ENCODE measurements around the gene CERS2. TPM values are rescaled to one million over a fixed set of nuclear protein-coding genes. Genes with fewer than 3 reads are reported as not detected.

Gene CERS2
- total RNA-seq, 2 donors from 2014 or later: 102 to 122 TPM

- DNase-seq (ENCODE audit: low spot score) (no peak), ATAC-seq (ENCODE audit: insufficient number of reproducible peaks, low FRiP score, low read depth) (no peak)
- H3K36me3 ChIP-seq: no peaks in the 10 kb centered on the region
- no peak overlapping the region for H3K4me3 ChIP-seq
- no peaks in the 10 kb centered on the region for H3K9me3 ChIP-seq
- TF ChIP-seq CTCF (IDR thresholded peaks at IDR 0.05): no peak
- no peak overlapping the region for H3K27ac ChIP-seq
- no peaks in the 10 kb centered on the region for H3K27me3 ChIP-seq (replicated peaks; ENCODE audit: insufficient read depth)
- no peaks in the 10 kb centered on the region for H3K4me1 ChIP-seq (ENCODE audit: control insufficient read depth in 1 of 2, low read depth in 2 of 2)
Measured at GRCh38 chr1:150987924-150988323, 13.3 kb upstream of the CERS2 start.

GRCh38 chr1:150985179-150985825 lies 10.7 kb upstream of the CERS2 start:
- DNase-seq (ENCODE audit: low spot score) (no peak), ATAC-seq (ENCODE audit: insufficient number of reproducible peaks, low FRiP score, low read depth) (no peak)
- no peak for TF ChIP-seq CTCF (IDR thresholded peaks at IDR 0.05)
- Histone ChIP-seq H3K4me3 (no peak overlapping the region), H3K36me3 (no peaks in the 10 kb centered on the region), H3K9me3 (no peaks in the 10 kb centered on the region), H3K27me3 (replicated peaks; ENCODE audit: insufficient read depth) (no peaks in the 10 kb centered on the region), H3K27ac (no peak overlapping the region), H3K4me1 (ENCODE audit: control insufficient read depth in 1 of 2, low read depth in 2 of 2) (no peaks in the 10 kb centered on the region)

- no peak for TF ChIP-seq CTCF (IDR thresholded peaks at IDR 0.05)
- H3K4me1 ChIP-seq (ENCODE audit: control insufficient read depth in 1 of 2, low read depth in 2 of 2): peaks cover 11 to 27% of the 10 kb centered on the region in 2 donors
- no peaks in the 10 kb centered on the region for H3K27me3 ChIP-seq (replicated peaks; ENCODE audit: insufficient read depth)
- H3K27ac ChIP-seq: no peak within 1 kb of the TSS
- H3K36me3 ChIP-seq: no peaks in the 10 kb centered on the region
- no peak for ATAC-seq (ENCODE audit: insufficient number of reproducible peaks, low FRiP score, low read depth)
- H3K9me3 ChIP-seq: no peaks in the 10 kb centered on the region
- DNase-seq (ENCODE audit: low spot score): no peak
- no peak within 1 kb of the TSS for H3K4me3 ChIP-seq
Measured at GRCh38 chr1:150981805-150982712, 7.4 kb upstream of the CERS2 start, which contains the start of gene ANXA9. ANXA9 (plus strand) TSS chr1:150982292; CDS start chr1:150983106, 814 bp downstream.

DNA sequence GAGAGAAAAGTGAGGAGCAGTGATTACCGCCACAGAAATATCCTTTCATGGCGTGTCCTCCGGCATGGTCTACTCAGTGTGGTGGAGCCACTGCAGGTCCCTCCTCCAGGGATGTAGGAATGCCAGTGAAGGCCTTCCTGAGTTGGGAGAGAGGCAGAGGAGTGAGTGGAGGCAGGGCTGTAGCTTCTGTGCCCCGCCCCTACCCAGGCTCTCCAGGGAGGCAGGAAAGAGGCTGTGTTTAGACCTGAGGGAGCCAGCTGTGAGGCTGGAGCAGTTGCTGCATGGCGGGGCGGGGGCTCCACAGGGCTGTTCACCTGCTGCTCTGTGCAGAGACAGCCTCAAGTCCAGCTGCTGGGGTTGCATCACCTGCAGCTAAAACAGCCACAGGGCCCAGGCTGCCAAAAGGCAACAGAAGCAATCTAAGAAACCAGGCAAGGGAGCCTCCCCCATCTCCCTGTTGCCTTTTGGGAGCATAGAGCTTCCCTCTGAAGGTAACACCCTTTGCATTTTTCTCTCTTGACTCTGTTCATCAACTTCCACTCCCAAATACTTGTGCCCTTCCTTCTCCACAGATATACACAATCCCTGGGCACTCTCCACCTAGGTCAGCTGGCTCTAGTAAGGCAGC lies 6.7 kb upstream of the CERS2 start:
- H3K4me1 ChIP-seq (ENCODE audit: control insufficient read depth in 1 of 2, low read depth in 2 of 2): peaks cover 16 to 35% of the 10 kb centered on the region in 2 donors
- DNase-seq (ENCODE audit: low spot score): no peak
- no peak for ATAC-seq (ENCODE audit: insufficient number of reproducible peaks, low FRiP score, low read depth)
- TF ChIP-seq CTCF (IDR thresholded peaks at IDR 0.05): no peak
- no peaks in the 10 kb centered on the region for H3K36me3 ChIP-seq
- no peaks in the 10 kb centered on the region for H3K9me3 ChIP-seq
- no peaks in the 10 kb centered on the region for H3K27me3 ChIP-seq (replicated peaks; ENCODE audit: insufficient read depth)
- no peak overlapping the region for H3K27ac ChIP-seq
- no peak overlapping the region for H3K4me3 ChIP-seq

Measured in thoracic aorta (tissue), 2 donors.